Left lung (tissue), 10 donors: ENCODE measurements around the gene KCTD18. TPM values are rescaled to one million over a fixed set of nuclear protein-coding genes. Genes with fewer than 3 reads are reported as not detected.

Experiments used
- ATAC-seq: fragments of 200-7000 bp; cut with Tn5 transposase; one replicate; pipeline ENCODE4 v1.9.1; 2020; ENCODE audit warnings: moderate library complexity
- DNase-seq, 4 donors: peaks; one replicate each; pipeline ENCODE4 v3.0.0-alpha.2; 2013 to 2020
- H3K27ac ChIP-seq, 2 donors: fragments of 200-600 bp; sonication (generic) in 1 of 2; one replicate each; pipeline versions ENCODE4 v1.5.0 to v1.8.0; 2020 to 2021
- H3K27me3 ChIP-seq, 2 donors: fragments of 200-600 bp; sonication (generic) in 1 of 2; one replicate each; pipeline versions ENCODE4 v1.5.0 to v1.8.0; 2020 to 2021
- H3K36me3 ChIP-seq, 2 donors: fragments of 200-600 bp; sonication (generic) in 1 of 2; one replicate each; pipeline versions ENCODE4 v1.5.0 to v1.8.0; 2020 to 2021
- H3K4me1 ChIP-seq, 2 donors: fragments of 200-600 bp; one replicate each; pipeline ENCODE4 v1.8.0; 2021
- H3K4me3 ChIP-seq, 2 donors: fragments of 200-600 bp; sonication (generic) in 1 of 2; one replicate each; pipeline versions ENCODE4 v1.5.0 to v1.8.0; 2020 to 2021; ENCODE audit warnings: mild to moderate bottlenecking in 1 of 2
- H3K9me3 ChIP-seq, 2 donors: fragments of 200-600 bp; sonication (generic) in 1 of 2; one replicate each; pipeline versions ENCODE4 v1.5.0 to v1.8.0; 2020 to 2021
- intact Hi-C, 2 donors: fragments of 100-400 bp; cut with DNase I; formaldehyde crosslinking; loops; one replicate each; pipeline versions ENCODE4 v1.11.2 to v1.14.2; 2022
- polyA plus RNA-seq, 6 donors: library from polyadenylated mRNA; unstranded; fragments of 120-200 nt; gene quantifications; one replicate each; pipeline ENCODE4 v1.2.1, GENCODE V29; 2013; ENCODE audit not compliant: insufficient read length in 6 of 6
- total RNA-seq, 2 donors: library from RNA; stranded (reverse); fragmentation: NEBNext Ultra II Directional; extraction: Animal tissue kit (Norgen Biotek cat#: 25700); gene quantifications; one replicate each; pipeline ENCODE4 v1.2.1, GENCODE V29; 2021
- TF ChIP-seq, protein P1 (sequence below), 2 donors: fragments of 200-600 bp; sonication (generic) in 1 of 2; IDR thresholded peaks; one replicate each; pipeline versions ENCODE4 v1.5.0 to v1.8.0; 2021; ENCODE audit warnings: antibody characterized with exemption in 2 of 2
- donor health status: DM: no; HTN: yes; CAD: no.
- donor health status: DM: no; HTN: no; CAD: no.

KCTD18 gene
- total and polyA plus RNA-seq, 8 donors = 13.8 to 18.9 (median 16.8) TPM

DNA sequence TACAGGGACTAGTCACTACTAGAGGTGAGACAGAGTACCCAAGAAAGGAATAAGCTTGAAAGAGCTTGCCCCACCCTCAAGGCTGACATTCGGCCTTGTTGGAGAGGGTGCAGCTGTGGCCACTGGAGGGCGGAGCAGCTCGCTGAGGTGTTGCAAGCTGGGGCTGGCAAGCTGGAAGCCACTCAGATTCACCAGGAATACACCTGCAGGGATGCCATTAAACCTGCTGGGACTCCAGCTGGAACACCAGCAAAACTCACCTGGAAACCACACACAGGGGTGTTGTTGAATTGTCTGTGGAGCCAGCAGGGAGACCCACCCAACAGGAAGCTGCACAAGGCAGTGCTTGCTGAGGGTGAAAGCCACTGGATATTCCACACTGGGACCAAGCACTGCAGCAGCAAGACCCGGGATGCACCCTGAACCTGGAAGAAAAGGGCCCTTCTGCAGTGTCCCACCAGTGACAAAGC lies 26.1 kb downstream of the KCTD18 start:
- Histone ChIP-seq H3K4me3 (no peak overlapping the region), H3K27ac (no peak overlapping the region), H3K9me3 (no peaks in the 10 kb centered on the region), H3K36me3 (no peaks in the 10 kb centered on the region), H3K27me3 (no peaks in the 10 kb centered on the region), H3K4me1 (peaks cover 0 to 9% of the 10 kb centered on the region in 2 donors)
- intact Hi-C loops = no loop called here
- peak; percentile 85 for ATAC-seq
- DNase-seq = peak in 3 of 4 donors; percentile 44 to 85 (median 69)
- TF ChIP-seq, protein P1, sequence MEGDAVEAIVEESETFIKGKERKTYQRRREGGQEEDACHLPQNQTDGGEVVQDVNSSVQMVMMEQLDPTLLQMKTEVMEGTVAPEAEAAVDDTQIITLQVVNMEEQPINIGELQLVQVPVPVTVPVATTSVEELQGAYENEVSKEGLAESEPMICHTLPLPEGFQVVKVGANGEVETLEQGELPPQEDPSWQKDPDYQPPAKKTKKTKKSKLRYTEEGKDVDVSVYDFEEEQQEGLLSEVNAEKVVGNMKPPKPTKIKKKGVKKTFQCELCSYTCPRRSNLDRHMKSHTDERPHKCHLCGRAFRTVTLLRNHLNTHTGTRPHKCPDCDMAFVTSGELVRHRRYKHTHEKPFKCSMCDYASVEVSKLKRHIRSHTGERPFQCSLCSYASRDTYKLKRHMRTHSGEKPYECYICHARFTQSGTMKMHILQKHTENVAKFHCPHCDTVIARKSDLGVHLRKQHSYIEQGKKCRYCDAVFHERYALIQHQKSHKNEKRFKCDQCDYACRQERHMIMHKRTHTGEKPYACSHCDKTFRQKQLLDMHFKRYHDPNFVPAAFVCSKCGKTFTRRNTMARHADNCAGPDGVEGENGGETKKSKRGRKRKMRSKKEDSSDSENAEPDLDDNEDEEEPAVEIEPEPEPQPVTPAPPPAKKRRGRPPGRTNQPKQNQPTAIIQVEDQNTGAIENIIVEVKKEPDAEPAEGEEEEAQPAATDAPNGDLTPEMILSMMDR (IDR thresholded peaks at IDR 0.05) = peak; percentile 24 to 28

DNA sequence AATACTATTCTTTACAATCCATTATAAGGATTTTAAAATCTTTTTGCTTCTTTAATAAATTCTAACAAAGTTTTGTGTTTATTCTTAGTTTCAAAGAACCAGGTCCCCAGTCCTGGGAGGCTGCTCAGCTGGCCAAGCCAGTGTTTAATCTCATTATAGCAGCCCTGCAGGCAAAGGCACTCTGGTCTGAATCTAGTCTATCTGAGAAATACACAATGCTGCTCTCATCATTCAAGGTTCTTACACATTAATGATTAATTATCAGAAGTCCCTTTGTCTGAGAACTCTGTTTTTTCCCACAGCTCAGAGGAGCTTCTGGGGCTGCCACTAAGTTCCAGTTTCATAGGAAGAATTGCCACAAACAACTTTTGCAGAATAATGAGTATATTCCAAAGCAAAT lies 27.7 kb downstream of the KCTD18 start:
- intact Hi-C loops = no loop called here
- TF ChIP-seq, protein P1 (IDR thresholded peaks at IDR 0.05) = no peak
- peaks cover 0 to 15% of the 10 kb centered on the region in 2 donors for H3K36me3 ChIP-seq
- H3K9me3 ChIP-seq = no peaks in the 10 kb centered on the region
- DNase-seq = no peak
- H3K4me1 ChIP-seq = peaks cover 0 to 9% of the 10 kb centered on the region in 2 donors
- ATAC-seq = no peak
- no peak overlapping the region for H3K4me3 ChIP-seq
- no peak overlapping the region for H3K27ac ChIP-seq
- H3K27me3 ChIP-seq = no peaks in the 10 kb centered on the region

DNA sequence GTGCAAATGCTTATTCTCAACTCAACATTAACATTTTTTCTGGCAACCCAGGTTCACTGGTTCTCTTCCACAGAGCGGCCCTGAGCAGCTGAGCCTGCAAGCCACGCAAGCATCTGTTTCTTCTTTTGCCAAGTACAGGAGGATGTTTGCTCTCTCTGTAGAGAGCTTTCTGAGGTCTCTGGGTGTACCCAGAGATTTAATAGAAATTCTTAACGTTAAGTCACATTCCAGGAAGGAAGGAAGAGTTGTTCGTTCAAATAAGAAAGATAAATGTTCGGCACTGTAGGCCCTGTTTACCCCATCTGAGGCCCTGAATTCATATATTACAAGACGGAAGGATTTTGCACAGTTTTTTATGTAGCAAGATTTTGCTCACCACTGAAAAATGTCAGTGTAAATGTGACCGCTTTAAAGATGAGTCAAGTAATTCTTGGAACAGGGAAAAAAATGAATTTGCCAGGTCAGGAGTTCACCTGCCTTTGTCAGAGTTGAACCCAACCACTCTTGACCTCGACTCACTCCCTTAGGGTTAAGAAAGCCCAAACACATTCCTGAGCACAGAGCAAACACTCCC lies 30.1 kb downstream of the KCTD18 start:
- peaks cover 0 to 9% of the 10 kb centered on the region in 2 donors for H3K4me1 ChIP-seq
- peaks cover 0 to 31% of the 10 kb centered on the region in 2 donors for H3K36me3 ChIP-seq
- intact Hi-C loops = no loop called here
- no peak overlapping the region for H3K4me3 ChIP-seq
- no peaks in the 10 kb centered on the region for H3K27me3 ChIP-seq
- DNase-seq (peak in 1 of 4 donors; percentile 16), ATAC-seq (peak; percentile 69)
- H3K9me3 ChIP-seq = no peaks in the 10 kb centered on the region
- H3K27ac ChIP-seq = peak overlapping the region in 1 of 2 donors; percentile 2
- TF ChIP-seq, protein P1 (IDR thresholded peaks at IDR 0.05) = no peak

DNA sequence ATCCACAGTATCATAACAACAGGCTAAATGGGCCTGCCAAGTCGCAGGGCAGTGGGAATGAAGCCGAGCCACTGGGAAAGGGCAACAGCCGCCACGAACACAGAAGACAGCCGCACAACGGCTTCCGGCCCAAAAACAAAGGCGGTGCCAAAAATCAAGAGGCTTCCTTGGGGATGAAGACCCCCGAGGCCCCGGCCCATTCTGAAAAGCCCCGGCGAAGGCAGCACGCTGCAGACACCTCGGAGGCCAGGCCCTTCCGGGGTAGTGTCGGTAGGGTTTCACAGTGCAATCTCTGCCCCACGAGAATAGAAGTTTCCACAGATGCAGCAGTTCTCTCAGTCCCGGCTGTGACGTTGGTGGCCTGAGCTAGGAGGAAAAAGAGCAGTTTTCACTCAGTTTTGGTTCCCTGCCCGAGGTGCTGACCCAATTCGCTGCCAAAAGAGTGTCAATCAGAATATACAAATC lies 32.2 kb downstream of the KCTD18 start:
- peaks cover 0 to 51% of the 10 kb centered on the region in 2 donors for H3K36me3 ChIP-seq
- H3K4me1 ChIP-seq = peaks cover 0 to 9% of the 10 kb centered on the region in 2 donors
- ATAC-seq (no peak), DNase-seq (no peak)
- H3K9me3 ChIP-seq = no peaks in the 10 kb centered on the region
- TF ChIP-seq, protein P1 (IDR thresholded peaks at IDR 0.05) = no peak
- H3K4me3 ChIP-seq = no peak overlapping the region
- intact Hi-C loops = no loop called here
- H3K27me3 ChIP-seq = no peaks in the 10 kb centered on the region
- H3K27ac ChIP-seq = no peak overlapping the region

DNA sequence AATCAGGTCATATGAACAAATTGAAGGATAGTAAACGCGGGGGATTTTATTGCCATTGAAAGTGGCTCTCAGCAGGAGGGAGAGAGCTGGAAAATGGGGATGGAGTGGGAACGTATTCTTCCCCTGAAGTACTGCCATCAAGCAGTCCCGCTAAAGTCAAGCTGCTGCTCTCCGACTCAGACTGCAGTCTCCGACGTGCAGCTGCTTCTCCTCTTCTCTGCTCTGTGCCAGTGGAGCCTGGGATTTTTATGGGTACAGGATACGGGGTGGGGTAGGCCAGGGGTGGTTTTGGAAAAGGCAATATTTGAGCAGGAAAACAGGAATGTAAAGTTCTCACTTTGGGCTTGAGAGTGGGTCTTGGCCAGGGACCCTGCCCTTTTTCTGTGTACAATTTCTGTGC lies 33.0 kb downstream of the KCTD18 start:
- peaks cover 0 to 9% of the 10 kb centered on the region in 2 donors for H3K4me1 ChIP-seq
- no peaks in the 10 kb centered on the region for H3K27me3 ChIP-seq
- no peak overlapping the region for H3K27ac ChIP-seq
- intact Hi-C loops = no loop called here
- ATAC-seq (no peak), DNase-seq (no peak)
- no peaks in the 10 kb centered on the region for H3K9me3 ChIP-seq
- peaks cover 0 to 59% of the 10 kb centered on the region in 2 donors for H3K36me3 ChIP-seq
- TF ChIP-seq, protein P1 (IDR thresholded peaks at IDR 0.05) = no peak
- H3K4me3 ChIP-seq = no peak overlapping the region
